ENCODE measurements around the gene ST6GAL1.
A peak's percentile ranks its signal among the peaks of the same experiment; 100 is the strongest.

Gene ST6GAL1

GRCh38 chr3:187104933-187105332 is 174.6 kb downstream of the ST6GAL1 start:
- H3K4me3 ChIP-seq (ENCODE audit: low read depth, low read length) = no peak overlapping the region
- no peak for DNase-seq (ENCODE audit: low read depth)
- TF ChIP-seq, protein P1, sequence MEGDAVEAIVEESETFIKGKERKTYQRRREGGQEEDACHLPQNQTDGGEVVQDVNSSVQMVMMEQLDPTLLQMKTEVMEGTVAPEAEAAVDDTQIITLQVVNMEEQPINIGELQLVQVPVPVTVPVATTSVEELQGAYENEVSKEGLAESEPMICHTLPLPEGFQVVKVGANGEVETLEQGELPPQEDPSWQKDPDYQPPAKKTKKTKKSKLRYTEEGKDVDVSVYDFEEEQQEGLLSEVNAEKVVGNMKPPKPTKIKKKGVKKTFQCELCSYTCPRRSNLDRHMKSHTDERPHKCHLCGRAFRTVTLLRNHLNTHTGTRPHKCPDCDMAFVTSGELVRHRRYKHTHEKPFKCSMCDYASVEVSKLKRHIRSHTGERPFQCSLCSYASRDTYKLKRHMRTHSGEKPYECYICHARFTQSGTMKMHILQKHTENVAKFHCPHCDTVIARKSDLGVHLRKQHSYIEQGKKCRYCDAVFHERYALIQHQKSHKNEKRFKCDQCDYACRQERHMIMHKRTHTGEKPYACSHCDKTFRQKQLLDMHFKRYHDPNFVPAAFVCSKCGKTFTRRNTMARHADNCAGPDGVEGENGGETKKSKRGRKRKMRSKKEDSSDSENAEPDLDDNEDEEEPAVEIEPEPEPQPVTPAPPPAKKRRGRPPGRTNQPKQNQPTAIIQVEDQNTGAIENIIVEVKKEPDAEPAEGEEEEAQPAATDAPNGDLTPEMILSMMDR (conservative IDR thresholded peaks at IDR 0.05; ENCODE audit: low read depth, low read length) = no peak

DNA sequence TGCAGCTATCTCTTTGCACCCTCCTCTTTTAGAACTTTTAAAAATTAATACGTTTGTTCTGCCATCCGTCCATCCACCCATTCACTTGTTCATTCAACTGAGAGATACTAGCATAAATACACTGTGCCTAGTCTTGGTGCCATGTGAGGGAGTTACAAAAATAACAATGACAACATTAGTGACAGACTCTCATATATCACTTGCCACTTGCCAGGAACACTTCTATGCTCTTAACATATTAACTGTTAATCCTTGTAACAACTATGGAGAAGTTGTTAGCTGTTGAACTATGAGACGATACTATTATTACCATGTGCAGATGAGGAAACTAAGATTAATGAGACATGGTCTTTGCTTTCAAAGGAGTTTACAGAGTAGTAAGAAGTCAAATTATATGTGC is 175.4 kb downstream of the ST6GAL1 start:
- no peak for DNase-seq (ENCODE audit: low read depth)
- H3K4me3 ChIP-seq (ENCODE audit: low read depth, low read length) = no peak overlapping the region
- TF ChIP-seq, protein P1 (conservative IDR thresholded peaks at IDR 0.05; ENCODE audit: low read depth, low read length) = no peak

DNA sequence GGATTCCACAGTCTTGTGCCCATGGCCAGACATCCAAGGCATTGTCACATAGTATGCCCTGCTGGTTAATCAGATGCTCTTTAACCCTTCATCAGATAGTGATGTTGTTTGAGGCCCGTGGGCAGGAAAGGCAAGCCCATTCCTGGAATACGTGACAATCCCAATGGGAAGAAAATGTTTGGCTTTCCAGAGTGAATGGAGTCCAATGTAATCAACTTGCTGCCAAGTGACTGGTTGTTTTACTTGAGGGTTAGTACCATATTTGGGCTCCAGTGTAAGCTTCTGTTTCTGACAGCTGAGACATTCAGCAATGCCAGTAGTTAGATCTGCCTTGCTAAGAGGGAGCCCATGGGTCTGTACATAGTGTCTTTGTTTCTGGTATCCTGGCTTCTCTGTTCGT is 177.7 kb downstream of the ST6GAL1 start:
- H3K4me3 ChIP-seq (ENCODE audit: low read depth, low read length) = no peak overlapping the region
- TF ChIP-seq, protein P1 (conservative IDR thresholded peaks at IDR 0.05; ENCODE audit: low read depth, low read length) = no peak
- DNase-seq (ENCODE audit: low read depth) = no peak

DNA sequence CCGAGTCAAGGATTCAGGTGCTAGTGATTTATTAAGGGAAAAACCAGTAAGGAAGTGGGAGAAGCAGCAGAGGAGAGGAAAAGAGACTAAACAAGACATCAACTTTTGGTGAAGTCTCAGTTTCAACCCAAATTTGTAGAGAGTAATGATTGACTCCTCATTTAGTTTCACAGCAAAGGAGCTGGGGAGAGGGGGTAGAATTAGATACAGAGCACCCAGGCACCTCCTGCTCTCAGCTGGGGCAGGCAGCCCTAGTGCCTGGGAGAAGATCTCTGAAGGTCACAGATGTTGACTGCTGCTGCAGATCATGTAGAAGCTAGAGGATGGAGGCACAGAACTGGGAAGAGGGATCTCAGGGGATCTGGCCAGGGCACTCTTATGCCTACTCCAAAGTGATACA is 179.8 kb downstream of the ST6GAL1 start:
- H3K4me3 ChIP-seq (ENCODE audit: low read depth, low read length) = no peak overlapping the region
- TF ChIP-seq, protein P1 (conservative IDR thresholded peaks at IDR 0.05; ENCODE audit: low read depth, low read length) = no peak
- no peak for DNase-seq (ENCODE audit: low read depth)

GRCh38 chr3:187112934-187113793 is 182.8 kb downstream of the ST6GAL1 start:
- DNase-seq (ENCODE audit: low read depth) = peak; percentile 71
- no peak overlapping the region for H3K4me3 ChIP-seq (ENCODE audit: low read depth, low read length)
- TF ChIP-seq, protein P1 (conservative IDR thresholded peaks at IDR 0.05; ENCODE audit: low read depth, low read length) = peak; percentile 63

- TF ChIP-seq, protein P1 (conservative IDR thresholded peaks at IDR 0.05; ENCODE audit: low read depth, low read length) = no peak
- no peak for DNase-seq (ENCODE audit: low read depth)
- H3K4me3 ChIP-seq (ENCODE audit: low read depth, low read length) = no peak overlapping the region
Measured at GRCh38 chr3:187114511-187114910, 184.2 kb downstream of the ST6GAL1 start.

DNA sequence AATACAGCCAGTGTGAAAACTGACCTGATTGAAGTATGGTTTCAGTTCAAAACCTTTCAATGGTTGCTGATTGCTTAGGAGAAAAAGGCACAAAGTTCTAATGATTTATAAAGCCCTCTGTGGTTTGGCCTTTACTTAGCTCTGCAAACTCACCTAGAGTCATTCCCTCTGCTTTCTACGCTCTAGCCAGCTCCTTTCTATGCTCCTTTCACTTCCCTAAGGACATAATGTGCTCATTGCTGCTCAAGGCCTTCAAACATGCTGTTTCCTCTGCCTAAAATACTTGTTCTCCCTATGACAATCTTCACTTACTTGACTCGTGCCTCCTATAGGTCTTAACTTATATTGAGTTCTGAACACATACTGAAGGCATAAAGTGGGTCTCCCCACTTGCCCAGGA is 190.0 kb downstream of the ST6GAL1 start:
- TF ChIP-seq, protein P1 (conservative IDR thresholded peaks at IDR 0.05; ENCODE audit: low read depth, low read length) = no peak
- DNase-seq (ENCODE audit: low read depth) = no peak
- no peak overlapping the region for H3K4me3 ChIP-seq (ENCODE audit: low read depth, low read length)

Measured in choroid plexus epithelial cell (primary cell).